IPS-18a (cell line): ENCODE data around the gene NIN.

Source experiments
- H3K27ac ChIP-seq: one replicate; pipeline ENCODE4 v1.5.1; 2013; ENCODE audit warnings: low read length
- H3K27me3 ChIP-seq: one replicate; pipeline ENCODE4 v1.6.1; 2013; ENCODE audit warnings: mild to moderate bottlenecking, low read length; ENCODE audit not compliant: control insufficient read depth, insufficient read depth
- H3K36me3 ChIP-seq: one replicate; pipeline ENCODE4 v1.6.1; 2013; ENCODE audit warnings: low read depth, low read length; ENCODE audit not compliant: control insufficient read depth
- H3K4me1 ChIP-seq: one replicate; pipeline ENCODE4 v1.6.1; 2013; ENCODE audit warnings: low read depth, low read length; ENCODE audit not compliant: control insufficient read depth
- H3K4me3 ChIP-seq: one replicate; pipeline ENCODE4 v1.5.1; 2013; ENCODE audit warnings: low read length
- H3K9ac ChIP-seq: one replicate; pipeline ENCODE4 v1.6.1; 2013; ENCODE audit warnings: mild to moderate bottlenecking, low read length, moderate library complexity
- H3K9me3 ChIP-seq: one replicate; pipeline ENCODE4 v1.6.1; 2013; ENCODE audit warnings: low read depth, low read length; ENCODE audit not compliant: control insufficient read depth

The NIN gene

GRCh38 chr14:50783563-50783962, 47.4 kb downstream of the NIN start:
- no peak overlapping the region for H3K9ac ChIP-seq
- H3K4me1 ChIP-seq: peaks cover 29% of the 10 kb centered on the region
- no peak overlapping the region for H3K4me3 ChIP-seq
- H3K27ac ChIP-seq: no peak overlapping the region
- no peaks in the 10 kb centered on the region for H3K36me3 ChIP-seq
- H3K27me3 ChIP-seq: no peaks in the 10 kb centered on the region
- no peaks in the 10 kb centered on the region for H3K9me3 ChIP-seq

- Histone ChIP-seq H3K9ac (no peak overlapping the region), H3K27ac (no peak overlapping the region), H3K4me3 (no peak overlapping the region)
Observed at GRCh38 chr14:50780393-50780792, 50.6 kb downstream of the NIN start.

GRCh38 chr14:50778721-50779483, 52.1 kb downstream of the NIN start:
- no peak overlapping the region for H3K4me3 ChIP-seq
- peaks cover 6% of the 10 kb centered on the region for H3K4me1 ChIP-seq
- no peak overlapping the region for H3K9ac ChIP-seq
- no peaks in the 10 kb centered on the region for H3K9me3 ChIP-seq
- H3K27ac ChIP-seq: no peak overlapping the region
- no peaks in the 10 kb centered on the region for H3K27me3 ChIP-seq
- H3K36me3 ChIP-seq: peaks cover 10% of the 10 kb centered on the region

More at GRCh38 chr14:50780393-50780792, 50.6 kb downstream of the NIN start:
- Histone ChIP-seq H3K9me3 (no peaks in the 10 kb centered on the region), H3K27me3 (no peaks in the 10 kb centered on the region), H3K36me3 (peaks cover 10% of the 10 kb centered on the region), H3K4me1 (peaks cover 8% of the 10 kb centered on the region)

GRCh38 chr14:50776522-50776921, 54.4 kb downstream of the NIN start:
- H3K27ac ChIP-seq: no peak overlapping the region
- peaks cover 21% of the 10 kb centered on the region for H3K36me3 ChIP-seq
- H3K9ac ChIP-seq: no peak overlapping the region
- H3K4me1 ChIP-seq: no peaks in the 10 kb centered on the region
- H3K9me3 ChIP-seq: no peaks in the 10 kb centered on the region
- no peaks in the 10 kb centered on the region for H3K27me3 ChIP-seq
- no peak overlapping the region for H3K4me3 ChIP-seq

GRCh38 chr14:50775357-50775756, 55.6 kb downstream of the NIN start:
- Histone ChIP-seq H3K4me3 (no peak overlapping the region), H3K9me3 (no peaks in the 10 kb centered on the region), H3K27ac (no peak overlapping the region), H3K4me1 (no peaks in the 10 kb centered on the region), H3K36me3 (peaks cover 32% of the 10 kb centered on the region), H3K9ac (no peak overlapping the region), H3K27me3 (no peaks in the 10 kb centered on the region)

- H3K27ac ChIP-seq: no peak overlapping the region
- H3K4me3 ChIP-seq: no peak overlapping the region
- peaks cover 37% of the 10 kb centered on the region for H3K36me3 ChIP-seq
- no peak overlapping the region for H3K9ac ChIP-seq
- no peaks in the 10 kb centered on the region for H3K9me3 ChIP-seq
- H3K27me3 ChIP-seq: no peaks in the 10 kb centered on the region
- H3K4me1 ChIP-seq: no peaks in the 10 kb centered on the region
Observed at GRCh38 chr14:50774542-50775267, 56.3 kb downstream of the NIN start.

GRCh38 chr14:50773632-50774541, 57.1 kb downstream of the NIN start:
- H3K4me1 ChIP-seq: no peaks in the 10 kb centered on the region
- H3K9me3 ChIP-seq: no peaks in the 10 kb centered on the region
- no peak overlapping the region for H3K9ac ChIP-seq
- peaks cover 42% of the 10 kb centered on the region for H3K36me3 ChIP-seq
- no peak overlapping the region for H3K4me3 ChIP-seq
- H3K27ac ChIP-seq: no peak overlapping the region
- H3K27me3 ChIP-seq: no peaks in the 10 kb centered on the region

- Histone ChIP-seq H3K27ac (no peak overlapping the region), H3K36me3 (peaks cover 49% of the 10 kb centered on the region), H3K27me3 (no peaks in the 10 kb centered on the region), H3K4me3 (no peak overlapping the region), H3K9ac (no peak overlapping the region), H3K4me1 (no peaks in the 10 kb centered on the region), H3K9me3 (no peaks in the 10 kb centered on the region)
Observed at GRCh38 chr14:50772412-50772811, 58.5 kb downstream of the NIN start.

- no peaks in the 10 kb centered on the region for H3K4me1 ChIP-seq
- peaks cover 47% of the 10 kb centered on the region for H3K36me3 ChIP-seq
- no peaks in the 10 kb centered on the region for H3K9me3 ChIP-seq
- H3K9ac ChIP-seq: no peak overlapping the region
- no peak overlapping the region for H3K4me3 ChIP-seq
- H3K27ac ChIP-seq: no peak overlapping the region
- no peaks in the 10 kb centered on the region for H3K27me3 ChIP-seq
Observed at GRCh38 chr14:50770586-50770985, 60.4 kb downstream of the NIN start.

GRCh38 chr14:50769863-50770500, 61.0 kb downstream of the NIN start:
- no peaks in the 10 kb centered on the region for H3K4me1 ChIP-seq
- H3K9ac ChIP-seq: no peak overlapping the region
- no peaks in the 10 kb centered on the region for H3K27me3 ChIP-seq
- H3K27ac ChIP-seq: no peak overlapping the region
- H3K9me3 ChIP-seq: no peaks in the 10 kb centered on the region
- no peak overlapping the region for H3K4me3 ChIP-seq
- H3K36me3 ChIP-seq: peaks cover 47% of the 10 kb centered on the region

- Histone ChIP-seq H3K9me3 (no peaks in the 10 kb centered on the region), H3K36me3 (peaks cover 56% of the 10 kb centered on the region), H3K4me1 (no peaks in the 10 kb centered on the region), H3K9ac (no peak overlapping the region), H3K27ac (no peak overlapping the region), H3K27me3 (no peaks in the 10 kb centered on the region), H3K4me3 (no peak overlapping the region)
Observed at GRCh38 chr14:50768680-50769079, 62.3 kb downstream of the NIN start.
